Measurements from ENCODE around the gene CCL27.

CCL27 gene

DNA sequence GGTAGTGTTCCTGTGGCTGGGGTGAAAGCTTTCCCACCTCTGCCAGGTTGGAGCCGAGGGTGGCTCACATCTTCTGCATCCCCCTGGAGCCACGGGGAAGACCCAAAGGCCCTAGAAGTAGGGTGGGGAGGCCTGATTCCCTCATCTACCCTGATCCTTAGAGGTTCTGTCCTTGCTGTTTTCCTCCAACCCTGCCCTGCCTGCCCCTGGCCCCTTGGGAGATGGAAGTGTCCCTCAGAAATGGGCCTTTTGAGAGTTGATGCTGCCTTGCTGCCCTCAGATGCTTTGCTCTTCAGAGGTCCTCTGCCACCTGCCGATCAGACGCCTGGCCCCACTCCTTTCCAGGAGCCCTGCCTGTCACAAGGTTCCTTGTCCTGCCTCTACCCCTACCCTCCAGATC lies 22.4 kb upstream of the CCL27 start:
- DNase-seq (ENCODE audit: low read depth in 3 of 3): no peak

DNA sequence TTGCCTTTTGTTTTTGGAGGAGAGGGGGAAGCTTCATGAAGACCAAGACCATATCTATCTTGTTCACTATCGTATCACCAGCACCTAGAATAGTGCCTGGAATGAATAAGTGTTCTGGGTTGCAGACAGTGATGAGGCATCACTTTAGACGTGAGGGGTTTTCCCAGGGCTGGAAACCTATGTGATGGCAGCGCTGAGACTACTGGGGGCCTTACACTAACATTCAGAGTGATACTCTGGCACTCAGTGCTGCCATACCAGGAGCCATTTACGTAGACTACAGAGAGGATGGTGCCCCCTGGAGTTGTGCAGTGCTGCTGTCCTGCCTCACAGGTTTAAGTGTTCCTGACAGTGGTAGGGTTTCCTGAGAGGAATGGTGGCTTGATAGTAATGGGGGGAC lies 21.7 kb upstream of the CCL27 start:
- peak in 2 of 3 donors; percentile 6 to 29 for DNase-seq (ENCODE audit: low read depth in 3 of 3)

DNA sequence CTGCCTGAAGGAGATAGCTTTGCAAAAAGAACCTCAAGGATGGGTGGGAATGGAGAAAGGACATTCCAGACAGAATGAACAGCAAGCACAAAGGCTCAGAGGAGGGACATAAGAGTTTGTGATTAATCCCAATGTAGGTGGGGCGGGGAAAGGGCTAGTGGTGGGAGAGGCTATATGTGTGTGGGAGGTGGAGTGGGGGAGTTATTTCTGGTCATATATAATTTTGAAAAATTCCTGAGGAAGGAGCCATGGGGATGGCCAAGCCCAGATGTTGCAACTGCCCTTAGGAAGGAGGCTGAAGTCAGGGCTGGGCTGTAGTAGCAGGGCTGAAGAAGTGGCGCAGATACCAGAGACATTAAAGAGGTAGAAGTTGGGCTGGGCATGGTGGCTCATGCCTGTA lies 13.4 kb upstream of the CCL27 start:
- DNase-seq (ENCODE audit: low read depth in 3 of 3): no peak

DNA sequence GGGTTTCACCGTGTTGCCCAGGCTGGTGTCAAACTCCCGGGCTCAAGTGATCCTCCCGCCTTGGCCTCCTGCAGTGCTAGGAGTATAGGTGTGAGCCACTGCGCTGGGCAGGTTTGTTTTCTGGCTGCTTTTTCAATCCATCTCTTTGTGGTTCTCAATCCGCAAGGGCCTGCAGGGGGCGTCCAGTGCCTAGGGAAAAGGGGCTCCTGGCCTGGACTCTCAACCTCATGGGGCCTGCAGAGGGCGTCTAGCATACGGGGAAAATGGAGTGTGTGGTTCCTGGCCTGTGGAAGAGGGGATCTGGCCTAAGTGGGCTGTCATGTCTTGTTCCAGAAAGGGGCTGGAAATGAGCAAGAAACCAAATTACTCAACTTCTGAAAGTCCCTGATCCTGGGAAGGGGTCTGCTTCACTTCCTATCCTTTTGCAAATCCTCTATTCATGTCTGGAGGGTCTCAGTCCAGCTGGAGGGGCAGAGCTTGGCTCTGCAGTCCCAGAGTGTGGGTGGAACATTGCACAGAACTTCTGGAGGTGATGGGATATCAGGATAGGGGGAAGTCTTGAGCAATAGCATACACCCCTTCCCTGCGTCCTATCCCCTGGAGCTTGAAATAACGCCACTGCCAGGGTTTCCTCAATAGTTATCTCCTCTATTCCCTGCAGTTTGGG lies 12.7 kb upstream of the CCL27 start:
- peak in 2 of 3 donors; percentile 41 to 52 for DNase-seq (ENCODE audit: low read depth in 3 of 3)

DNA sequence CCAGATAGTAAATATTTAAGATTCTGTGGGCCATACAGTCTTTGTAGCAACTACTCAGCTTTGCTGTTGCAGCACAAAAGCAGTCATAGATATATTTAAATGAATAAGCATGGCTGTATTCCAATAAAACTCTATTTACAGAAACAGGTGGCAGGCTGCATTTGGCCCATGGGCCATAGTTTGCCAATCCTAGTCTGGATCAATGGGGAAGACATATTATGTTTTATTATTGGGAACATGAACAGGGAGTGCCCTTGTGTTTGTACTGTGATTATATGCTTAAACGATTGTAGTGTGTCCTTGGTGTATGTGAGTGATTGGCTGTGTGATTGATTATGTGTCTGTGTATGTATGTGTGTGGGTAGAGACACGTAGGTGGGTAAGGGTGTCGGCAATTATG lies 12.0 kb upstream of the CCL27 start:
- DNase-seq (ENCODE audit: low read depth in 3 of 3): no peak

DNA sequence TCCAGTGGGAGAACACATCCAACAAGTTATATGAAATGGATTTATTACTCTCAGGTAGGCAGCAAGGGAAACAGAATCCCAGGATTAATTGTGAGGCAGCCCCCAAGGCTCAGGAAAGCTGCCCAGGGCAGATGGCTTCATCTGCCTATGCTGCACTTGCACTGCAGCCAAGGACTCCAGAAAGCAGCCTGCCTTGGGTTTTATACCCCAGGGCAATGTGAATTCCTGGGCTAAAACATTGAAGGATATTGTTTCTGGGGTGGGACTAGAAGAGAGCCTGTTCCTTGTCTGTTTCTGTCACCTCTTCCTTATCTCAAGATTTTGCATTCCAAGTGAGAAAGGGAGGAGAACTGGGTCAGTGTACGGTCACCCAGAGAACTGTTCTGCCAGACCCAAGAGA lies 8.8 kb upstream of the CCL27 start:
- no peak for DNase-seq (ENCODE audit: low read depth in 3 of 3)

DNA sequence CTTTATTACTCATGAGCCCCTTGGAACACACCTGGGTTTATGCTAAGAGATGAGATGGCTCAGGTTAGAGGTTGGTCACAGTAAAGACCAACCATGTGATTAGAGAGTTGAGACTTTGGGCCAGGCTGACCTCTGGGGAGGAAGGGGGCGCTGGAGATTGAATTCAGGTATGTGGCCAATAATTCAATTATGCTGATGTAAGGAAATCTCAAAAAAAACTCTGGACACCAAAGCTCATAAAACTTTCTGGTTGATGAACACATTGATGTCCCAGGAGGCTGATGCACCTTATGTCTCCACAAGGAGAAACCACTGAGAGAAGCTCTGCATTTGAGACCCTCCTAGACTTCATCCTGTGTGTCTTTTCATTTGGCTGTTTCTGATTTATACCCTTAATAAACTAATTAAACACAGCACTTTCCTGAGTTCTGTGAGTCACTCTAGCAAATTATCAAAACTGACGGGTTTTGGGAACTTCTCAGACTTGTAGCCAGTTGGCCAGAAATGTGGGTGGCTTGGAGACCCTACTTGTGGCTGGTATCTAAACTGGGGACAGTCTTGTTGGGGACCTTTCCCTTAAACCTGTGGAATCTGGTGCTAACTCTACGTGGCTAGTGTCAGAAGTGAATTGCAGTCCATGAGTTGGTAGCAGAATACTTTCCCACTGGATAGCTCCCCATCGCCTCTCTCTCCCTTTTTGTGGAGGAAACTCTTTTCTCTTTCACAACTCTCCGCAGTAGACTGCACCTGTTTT lies 7.5 kb upstream of the CCL27 start:
- DNase-seq (ENCODE audit: low read depth in 3 of 3): no peak

DNA sequence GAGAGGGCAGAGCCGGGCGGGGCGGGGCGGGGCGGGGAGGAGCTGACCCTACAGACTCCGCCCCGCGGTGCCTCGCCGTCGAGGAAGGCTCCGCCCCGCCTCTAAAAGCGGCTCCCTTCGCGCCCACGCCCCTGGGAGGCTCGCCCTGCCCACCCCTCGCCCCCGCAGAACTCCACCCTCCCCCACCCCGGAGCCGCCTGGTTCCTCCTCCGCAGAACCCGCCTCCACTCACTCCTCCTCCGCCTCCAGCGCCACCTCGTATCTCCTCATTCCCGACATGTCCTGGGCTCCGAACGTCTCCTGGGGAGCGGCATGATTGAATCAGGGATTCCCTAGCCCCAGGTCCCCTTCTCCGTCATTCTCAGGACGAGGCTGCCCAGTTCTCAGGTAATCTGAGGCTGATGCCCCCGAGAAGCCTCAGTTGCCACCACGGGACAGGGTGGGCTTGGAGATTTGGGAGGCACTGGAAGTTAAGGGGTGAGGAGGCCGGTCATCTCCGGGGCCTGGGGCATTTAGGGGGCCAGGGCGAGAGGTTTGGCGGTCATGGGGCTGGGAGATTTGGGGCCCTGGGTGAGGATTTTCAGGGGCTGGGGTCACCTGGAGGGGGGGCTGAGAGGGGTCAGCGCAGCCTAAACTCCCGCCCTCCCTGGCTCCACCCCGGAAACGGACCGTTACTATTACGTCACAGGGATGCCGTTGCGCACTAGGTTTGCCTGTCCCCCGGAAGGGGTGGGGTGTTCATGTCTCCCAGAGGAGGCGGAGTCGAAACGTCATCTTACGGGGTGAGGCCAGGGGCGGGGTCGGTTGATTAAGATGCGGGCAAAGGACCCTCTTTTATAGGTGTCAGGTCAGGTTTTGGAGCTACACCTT lies 3.2 kb upstream of the CCL27 start:
- DNase-seq (ENCODE audit: low read depth in 3 of 3): peak; percentile 65 to 80 (median 77)

DNA sequence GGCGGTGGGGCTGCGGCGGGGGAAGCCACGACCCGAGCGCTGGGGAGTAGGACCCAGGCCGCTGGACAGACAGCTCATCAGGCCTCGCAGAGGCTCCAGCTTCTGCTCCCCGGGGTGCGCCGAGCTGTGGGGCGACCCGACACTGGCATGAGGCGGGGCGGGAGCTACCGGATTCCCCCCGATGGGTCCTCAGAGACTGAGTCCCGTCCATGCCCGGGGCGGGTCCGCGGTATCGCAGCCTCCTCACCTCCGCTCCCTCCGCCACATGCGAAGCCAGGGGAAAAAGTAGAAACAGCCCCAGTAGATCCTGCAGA lies 2.6 kb upstream of the CCL27 start:
- DNase-seq (ENCODE audit: low read depth in 3 of 3): no peak

DNA sequence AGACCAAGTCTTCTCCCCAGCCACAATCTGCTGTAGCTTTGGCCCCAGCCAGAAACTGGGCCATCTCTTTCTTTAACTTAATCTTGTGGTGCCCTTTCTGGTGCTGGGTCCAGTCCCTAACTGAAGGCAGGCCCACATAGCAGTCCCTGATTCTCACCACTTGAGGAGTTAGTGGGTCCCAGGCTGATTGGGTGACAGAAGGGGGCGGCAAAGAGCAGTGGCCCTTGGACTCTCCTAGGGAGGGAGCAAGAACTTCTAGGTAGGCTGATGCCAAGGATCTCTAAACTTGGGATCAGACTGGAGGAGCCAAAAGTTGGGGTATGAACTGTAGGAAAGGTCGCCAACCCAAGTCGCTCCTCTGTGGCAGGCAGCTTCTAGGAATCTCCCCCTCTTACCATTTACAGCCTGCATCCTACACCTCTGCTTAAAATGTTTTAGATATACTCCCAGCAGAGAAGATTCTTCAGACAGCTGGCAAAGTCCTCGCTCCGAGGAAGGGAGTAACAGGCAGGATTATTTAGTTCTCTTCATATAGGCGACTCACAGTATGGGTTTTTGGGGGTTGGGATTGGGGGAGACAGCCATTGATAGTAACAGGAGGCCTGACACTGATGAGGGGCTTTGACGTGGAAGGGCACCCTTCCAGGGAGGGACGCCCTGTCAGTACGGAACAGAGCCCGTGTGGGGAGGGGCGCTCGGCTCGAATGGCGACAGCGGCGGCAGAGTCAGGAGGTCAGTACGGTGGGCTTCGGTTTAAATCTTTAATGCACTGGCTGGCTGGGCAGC lies 2.0 kb upstream of the CCL27 start:
- peak in 2 of 3 donors; percentile 55 to 61 for DNase-seq (ENCODE audit: low read depth in 3 of 3)

DNA sequence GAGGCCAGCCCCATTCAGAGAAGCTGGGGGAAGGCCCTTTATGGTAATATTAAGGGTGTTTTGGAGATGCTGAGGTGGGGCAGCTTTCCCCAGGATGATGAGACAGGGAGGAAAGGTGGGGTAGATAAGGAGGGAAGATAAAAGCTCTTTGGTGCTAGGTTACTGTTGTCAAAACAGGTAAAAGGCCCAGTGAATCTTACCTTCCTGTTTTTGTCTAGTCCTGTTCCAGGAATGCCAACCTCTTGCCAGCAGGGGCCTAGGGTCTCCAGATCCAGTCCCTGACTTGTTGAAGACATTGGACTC lies 797 bp upstream of the CCL27 start:
- no peak for DNase-seq (ENCODE audit: low read depth in 3 of 3)

DNA sequence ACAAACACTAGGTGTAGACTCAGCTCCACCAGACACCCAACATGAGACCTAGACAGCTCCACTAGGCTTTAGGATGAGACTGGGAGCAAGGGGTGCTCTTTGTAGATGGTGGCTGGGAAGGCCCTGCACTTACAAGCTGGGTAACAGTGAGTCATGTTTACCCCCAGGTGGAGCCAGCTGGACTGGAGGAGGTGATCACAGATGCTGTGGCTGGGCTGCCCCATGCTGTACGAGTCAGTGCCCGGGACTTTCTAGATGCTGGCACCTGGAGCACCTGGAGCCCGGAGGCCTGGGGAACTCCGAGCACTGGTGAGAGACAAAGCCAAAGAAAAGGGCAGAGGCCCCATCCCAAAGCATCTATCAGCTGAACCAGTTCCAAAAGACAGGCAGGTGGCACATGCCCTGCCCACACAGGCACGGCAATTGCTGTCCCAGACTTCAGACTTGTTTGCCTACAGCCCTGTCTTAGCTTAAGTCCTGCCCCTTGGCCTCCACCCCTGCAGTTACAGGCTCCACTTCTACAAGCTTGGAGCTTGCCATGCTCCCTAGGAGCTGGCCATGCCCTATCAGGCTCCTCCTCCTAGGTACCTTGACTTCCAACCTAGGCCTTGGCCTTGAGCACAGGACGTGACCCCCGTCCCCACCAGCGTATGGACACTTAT lies 2.7 kb downstream of the CCL27 start:
- DNase-seq (ENCODE audit: low read depth in 3 of 3): no peak

DNA sequence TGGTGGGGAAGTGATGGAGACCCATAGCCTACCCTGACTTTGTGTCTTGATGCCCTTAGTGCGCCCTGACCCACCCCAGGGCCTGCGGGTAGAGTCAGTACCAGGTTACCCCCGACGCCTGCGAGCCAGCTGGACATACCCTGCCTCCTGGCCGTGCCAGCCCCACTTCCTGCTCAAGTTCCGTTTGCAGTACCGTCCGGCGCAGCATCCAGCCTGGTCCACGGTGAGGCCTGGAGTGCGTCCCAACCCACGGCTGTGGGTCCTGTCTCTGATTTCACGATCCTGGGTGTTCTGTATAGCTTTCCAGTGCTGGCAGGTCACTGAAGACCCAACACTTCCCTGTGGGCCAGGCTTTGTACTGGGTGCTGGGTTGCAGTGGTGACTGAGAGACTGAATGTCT lies 4.0 kb downstream of the CCL27 start:
- no peak for DNase-seq (ENCODE audit: low read depth in 3 of 3)

DNA sequence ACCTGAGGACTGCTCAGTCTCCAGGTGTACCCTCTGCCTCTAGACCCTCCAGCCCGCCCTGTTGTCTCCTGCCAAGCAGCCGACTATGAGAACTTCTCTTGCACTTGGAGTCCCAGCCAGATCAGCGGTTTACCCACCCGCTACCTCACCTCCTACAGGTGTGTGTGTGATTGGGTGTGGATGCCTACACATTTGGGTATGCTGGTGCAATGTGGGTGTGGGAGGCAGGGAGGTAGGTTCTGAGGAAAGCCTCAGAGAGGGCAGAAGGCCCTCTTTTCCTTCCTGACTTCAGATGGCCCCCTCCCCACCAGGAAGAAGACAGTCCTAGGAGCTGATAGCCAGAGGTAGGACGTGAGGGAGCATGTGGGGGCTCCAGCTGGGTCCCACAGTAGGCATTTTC lies 5.5 kb downstream of the CCL27 start:
- no peak for DNase-seq (ENCODE audit: low read depth in 3 of 3)

DNA sequence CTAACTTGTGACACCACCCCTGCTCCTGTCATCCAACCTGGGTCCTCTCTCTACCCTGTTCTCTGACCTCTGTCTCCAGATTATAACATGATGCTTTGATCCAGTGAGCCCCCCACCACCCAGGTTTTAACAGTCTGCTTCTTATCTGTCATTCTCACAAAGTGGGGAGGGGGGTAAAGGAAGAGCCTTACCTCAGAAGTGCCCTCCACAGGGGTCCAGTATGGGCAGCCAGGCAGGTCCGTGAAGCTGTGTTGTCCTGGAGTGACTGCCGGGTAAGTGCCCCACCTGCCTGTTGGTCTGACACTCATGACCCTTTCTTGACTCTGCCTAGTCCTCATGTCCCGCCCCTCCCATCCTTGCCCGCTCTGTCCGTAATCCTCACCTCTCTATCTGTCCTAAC lies 7.1 kb downstream of the CCL27 start:
- DNase-seq (ENCODE audit: low read depth in 3 of 3): no peak

DNA sequence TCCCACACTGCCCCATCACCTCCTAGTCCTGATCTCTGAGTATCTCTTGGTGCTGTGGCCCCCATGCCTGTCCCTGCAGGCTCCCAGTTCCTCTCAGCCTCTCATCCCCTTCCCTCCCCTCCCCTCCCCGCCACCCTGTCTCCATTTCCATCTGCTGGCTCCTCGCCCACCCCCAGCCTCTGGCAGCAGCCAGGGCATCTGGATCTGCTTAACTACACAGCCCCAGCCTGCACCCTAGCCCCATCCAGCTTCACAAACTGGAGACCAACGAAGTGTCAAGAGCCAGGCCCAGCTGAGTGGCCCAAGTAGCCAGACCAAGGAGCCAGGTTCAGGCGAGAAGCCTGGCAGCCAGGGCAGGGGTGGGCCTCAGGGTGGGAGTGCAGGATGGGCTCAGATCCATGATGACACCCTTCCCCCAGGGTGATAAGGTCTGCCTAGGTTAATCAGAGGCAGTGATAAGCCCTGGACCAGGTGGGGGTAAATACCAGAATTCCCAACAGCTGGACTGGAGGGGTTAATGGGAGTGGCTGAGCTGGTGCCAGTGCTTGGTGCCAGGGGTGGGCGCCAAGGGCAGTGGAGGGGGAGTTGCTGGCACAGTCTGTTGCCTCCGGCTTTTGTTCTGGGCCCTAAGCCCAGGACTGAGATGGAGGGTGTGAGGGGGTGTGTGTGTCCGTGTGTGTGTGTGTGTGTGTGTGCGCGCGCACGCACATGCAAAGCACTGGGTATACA lies 8.0 kb downstream of the CCL27 start:
- no peak for DNase-seq (ENCODE audit: low read depth in 3 of 3)

DNA sequence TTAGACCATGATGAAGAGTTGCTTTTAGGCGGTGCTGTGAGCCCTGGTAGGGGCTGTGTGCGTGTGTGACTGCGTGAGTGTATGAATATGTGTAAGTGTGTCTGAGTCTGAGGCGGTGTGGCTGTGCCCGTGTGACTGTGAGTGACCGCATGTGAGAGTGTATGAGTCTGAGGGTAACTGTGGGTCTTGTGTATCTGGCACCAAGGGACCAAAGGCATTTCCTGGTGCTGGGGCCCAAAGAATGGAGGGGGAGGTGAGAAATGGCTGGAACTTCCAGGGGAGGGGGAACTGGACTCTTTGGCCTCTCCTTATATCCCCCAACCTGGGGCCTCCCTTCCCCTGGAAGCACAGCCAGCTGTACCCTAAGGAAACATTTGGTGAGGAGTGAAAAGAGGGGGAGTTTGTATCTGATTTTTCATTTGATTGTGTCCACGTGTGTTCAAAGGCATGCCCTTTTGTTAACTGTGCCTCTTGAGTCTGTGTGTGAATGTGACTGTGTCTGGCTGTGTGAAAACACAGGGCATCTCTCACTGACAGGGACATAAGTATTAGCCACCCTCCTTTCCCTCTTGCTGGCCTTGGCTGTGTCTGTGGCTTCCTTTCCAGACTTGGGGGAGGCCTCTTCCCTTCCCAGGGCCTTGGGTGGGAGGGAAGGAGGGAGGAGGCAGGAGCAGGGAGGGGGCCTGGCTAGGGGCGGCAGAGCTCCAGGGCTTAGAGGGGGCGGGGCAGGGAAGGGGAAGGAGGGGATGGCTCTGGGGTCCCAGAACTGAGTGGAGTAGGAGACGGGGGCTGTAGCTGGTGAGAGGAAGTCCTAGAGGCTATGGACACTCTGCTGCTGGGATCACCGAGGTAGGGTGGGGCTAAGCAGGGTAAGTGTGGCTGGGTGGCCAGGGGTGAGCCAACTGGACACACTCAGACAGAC lies 9.0 kb downstream of the CCL27 start:
- no peak for DNase-seq (ENCODE audit: low read depth in 3 of 3)

DNA sequence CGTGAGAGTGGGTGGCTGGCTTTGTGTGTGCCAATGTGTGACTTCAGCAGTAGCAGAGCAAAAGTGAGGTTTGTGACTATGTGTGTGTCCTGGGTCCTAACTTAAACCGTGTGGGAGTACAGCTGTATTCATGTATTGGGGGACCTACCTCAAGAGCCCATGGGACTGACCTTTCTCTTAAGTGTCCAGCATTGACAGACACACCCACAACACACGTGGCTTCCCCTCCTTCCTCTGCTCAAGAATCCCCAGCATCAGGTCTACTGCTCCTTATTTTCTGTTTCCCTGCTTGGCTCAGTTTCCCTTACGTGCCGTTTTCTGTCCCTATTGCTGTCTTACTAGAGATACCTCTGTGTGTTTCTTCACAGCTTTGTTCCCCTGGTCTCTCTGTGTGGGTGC lies 9.9 kb downstream of the CCL27 start:
- DNase-seq (ENCODE audit: low read depth in 3 of 3): no peak

DNA sequence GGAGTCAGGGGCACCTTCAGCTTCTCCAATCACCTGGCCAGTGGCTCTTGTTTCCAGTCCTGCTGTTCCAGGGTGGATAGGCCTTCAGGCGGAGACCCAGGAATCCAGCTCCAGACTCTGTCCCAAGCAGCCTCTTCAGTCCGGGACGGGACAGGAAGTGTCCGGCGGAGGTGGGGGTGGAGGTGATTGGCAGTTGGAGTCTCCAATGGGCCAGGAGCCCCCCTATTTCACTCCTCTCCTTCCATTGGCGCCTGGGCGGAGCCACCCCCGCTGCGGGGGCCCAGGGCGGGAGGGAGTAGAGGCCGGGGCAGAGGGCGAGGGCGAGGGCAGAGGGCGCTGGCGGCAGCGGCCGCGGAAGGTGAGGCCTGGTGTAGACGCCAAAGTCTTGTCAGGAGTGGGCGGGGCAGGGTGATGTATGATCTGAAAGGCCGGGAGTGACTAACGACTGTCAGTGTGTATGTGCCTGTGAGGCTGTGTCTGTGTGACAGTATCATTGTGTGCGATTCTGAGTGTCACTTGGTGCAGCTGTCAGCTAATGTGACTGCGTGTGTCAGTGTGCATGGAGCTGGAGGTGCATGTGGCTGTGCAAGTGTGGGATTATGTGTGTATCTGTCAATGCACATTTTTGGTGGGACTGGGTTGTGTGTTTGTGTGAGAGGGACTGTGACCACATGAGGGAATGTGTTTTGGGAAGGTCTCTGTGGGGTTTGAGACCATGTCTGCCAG lies 10.4 kb downstream of the CCL27 start, which contains the start of gene IL11RA:
Gene IL11RA, plus strand, starts transcription at position 310 of the 726 bp plus-strand sequence. CDS start 3,033 bp downstream, outside the sequence.
- peak in 2 of 3 donors; percentile 58 to 60 for DNase-seq (ENCODE audit: low read depth in 3 of 3)

Measured in stimulated activated CD4-positive, alpha-beta T cell treated with anti-CD3 and anti-CD28 coated beads, TNF-alpha, amount 100 ng/mL, for 48 hours (primary cell).